PC-9 (cell line): ENCODE data around the gene SHISAL1. TPM values are rescaled to one million over a fixed set of nuclear protein-coding genes. Genes with fewer than 3 reads are reported as not detected.

ENCODE experiments used
- Bru-seq: library from RNA; stranded (reverse); fragments of 400-500 nt; gene quantifications from one replicate; lab custom pipeline; 2021; lab: Mats Ljungman, UMichigan
- BruChase-seq, 2 experiments: library from RNA; stranded (reverse); fragments of 400-500 nt; gene quantifications; one replicate each; lab custom pipeline; 2021; lab: Mats Ljungman, UMichigan
- BruUV-seq: library from RNA; stranded (reverse); fragments of 400-500 nt; replicated peaks from 2 replicates; lab custom pipeline; 2021; lab: Mats Ljungman, UMichigan
- CTCF ChIA-PET: fragments of 300-600 bp; sonication (Branson Sonifier 250); formaldehyde crosslinking; loops from one replicate; lab custom pipeline; 2022; ENCODE audit warnings: antibody characterized with exemption; lab: Charles Lee
- POLR2A ChIA-PET: fragments of 300-600 bp; sonication (Branson Sonifier 250); formaldehyde crosslinking; loops from one replicate; lab custom pipeline; 2022; ENCODE audit warnings: antibody characterized with exemption; ENCODE audit not compliant: unreplicated experiment; lab: Charles Lee
- DNase-seq, 2 experiments: peaks; one replicate each; pipeline versions ENCODE4 v3.0.0 to v3.0.0-alpha.2; 2015 to 2022; ENCODE audit warnings: mixed read lengths in 1 of 2
- H2AFZ ChIP-seq: fragments of 200-600 bp; sonication (generic); 2 replicates; pipeline ENCODE4 v1.8.1; 2017; ENCODE audit warnings: antibody characterized with exemption
- H3F3A ChIP-seq: fragments of 200-600 bp; sonication (generic); 2 replicates; pipeline ENCODE4 v1.8.1; 2017; ENCODE audit warnings: antibody characterized with exemption, mild to moderate bottlenecking, low read depth; ENCODE audit not compliant: insufficient read depth
- H3K27ac ChIP-seq: fragments of 200-600 bp; sonication (generic); 2 replicates; pipeline ENCODE4 v1.6.1; 2016; ENCODE audit warnings: mixed run types
- H3K27me3 ChIP-seq: fragments of 200-600 bp; sonication (generic); 2 replicates; pipeline ENCODE4 v1.6.1; 2016; ENCODE audit warnings: low read depth, mixed run types; ENCODE audit not compliant: insufficient read depth
- H3K36me3 ChIP-seq: fragments of 200-600 bp; sonication (generic); 2 replicates; pipeline ENCODE4 v1.6.1; 2016; ENCODE audit warnings: low read depth, mixed run types
- H3K4me1 ChIP-seq: fragments of 200-600 bp; sonication (generic); replicated peaks from 2 replicates; pipeline ENCODE4 v1.6.1; 2016; ENCODE audit warnings: mixed run types; ENCODE audit not compliant: insufficient read depth
- H3K4me2 ChIP-seq: fragments of 200-600 bp; sonication (generic); 2 replicates; pipeline ENCODE4 v1.6.1; 2017; ENCODE audit warnings: mixed run types
- H3K4me3 ChIP-seq: fragments of 200-600 bp; sonication (generic); 2 replicates; pipeline ENCODE4 v1.6.1; 2016; ENCODE audit warnings: mixed run types
- H3K79me2 ChIP-seq: fragments of 200-600 bp; sonication (generic); 2 replicates; pipeline ENCODE4 v1.6.1; 2017; ENCODE audit warnings: low read depth, mixed run types
- H3K9me2 ChIP-seq: fragments of 200-600 bp; sonication (generic); 2 replicates; pipeline ENCODE4 v1.8.1; 2017; ENCODE audit warnings: mild to moderate bottlenecking; ENCODE audit not compliant: insufficient read depth
- H3K9me3 ChIP-seq: fragments of 200-600 bp; sonication (generic); 2 replicates; pipeline ENCODE4 v1.8.1; 2016; ENCODE audit warnings: low read depth; ENCODE audit not compliant: insufficient read depth
- H4K20me1 ChIP-seq: fragments of 200-600 bp; sonication (generic); 2 replicates; pipeline ENCODE4 v1.8.1; 2017; ENCODE audit not compliant: insufficient read depth
- EZH2 ChIP-seq: fragments of 200-600 bp; sonication (generic); IDR thresholded peaks from 2 replicates; pipeline ENCODE4 v1.8.0; 2017; ENCODE audit warnings: antibody characterized with exemption, low read depth
- intact Hi-C: fragments of 100-400 bp; cut with micrococcal nuclease; formaldehyde crosslinking; loops from one replicate; pipeline ENCODE4 v1.10.0; 2022; ENCODE audit not compliant: unreplicated experiment
- long read RNA-seq: library from polyadenylated mRNA; stranded (forward); transcript quantifications from one replicate; pipeline ENCODE4 v2.0.0, GENCODE V29; 2022
- total RNA-seq: library from RNA; stranded (reverse); gene quantifications from 2 replicates; pipeline ENCODE4 v1.2.3, GENCODE V29; 2021
- TF ChIP-seq, protein P1 (sequence below): fragments of 200-600 bp; sonication (generic); conservative IDR thresholded peaks from 2 replicates; pipeline ENCODE4 v1.6.1; 2017; ENCODE audit warnings: mixed run types, antibody characterized with exemption, mild to moderate bottlenecking, moderate library complexity

The SHISAL1 gene
- total RNA-seq (0.94 and 1.2 TPM in 2 replicates), Bru-seq, nascent RNA (percentile 23 among the genes with signal in this experiment), BruChase-seq, experiment 1, labeled RNA remaining after a 2-hour chase (percentile 21 among the genes with signal in this experiment), BruChase-seq, experiment 2, labeled RNA remaining after a 6-hour chase (percentile 30 among the genes with signal in this experiment)
- long read RNA-seq, partial matches to known transcripts, result 0 of 4 reads
- long read RNA-seq, other reads (novel, unspliced or antisense), result 4 of 4 reads

DNA sequence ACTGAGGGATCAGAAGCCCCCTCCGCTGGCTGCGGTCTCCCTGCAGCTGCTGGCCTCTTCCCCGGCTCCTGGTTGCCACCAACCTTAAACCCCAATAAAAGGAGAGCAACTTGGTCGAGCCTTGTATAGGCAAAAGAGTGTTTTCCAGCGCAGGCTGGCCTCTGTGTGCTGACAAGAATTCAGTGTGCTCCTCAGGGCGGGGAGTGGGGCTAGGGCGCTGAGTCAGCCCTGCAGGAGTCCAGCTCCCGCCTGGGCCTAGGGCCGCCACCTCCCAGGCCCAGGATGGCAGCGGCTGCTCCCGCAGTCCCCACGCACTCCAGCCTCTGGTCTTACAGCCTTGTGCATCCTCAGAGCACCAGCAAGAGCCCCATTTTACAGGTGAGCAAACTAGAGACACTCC, at the start of gene SHISAL1:
Gene SHISAL1 (minus strand): TSS at position 186 of the 400 bp plus-strand sequence. CDS start 12,006 bp downstream, outside the sequence.
- intact Hi-C loops, result no loop called here
- H3K9me2 ChIP-seq, result no peaks in the 10 kb centered on the region
- no peak within 1 kb of the TSS for H3K4me3 ChIP-seq
- H3K36me3 ChIP-seq, result no peaks in the 10 kb centered on the region
- H2AFZ ChIP-seq, result no peak within 1 kb of the TSS
- no peak for TF ChIP-seq EZH2
- TF ChIP-seq, protein P1, sequence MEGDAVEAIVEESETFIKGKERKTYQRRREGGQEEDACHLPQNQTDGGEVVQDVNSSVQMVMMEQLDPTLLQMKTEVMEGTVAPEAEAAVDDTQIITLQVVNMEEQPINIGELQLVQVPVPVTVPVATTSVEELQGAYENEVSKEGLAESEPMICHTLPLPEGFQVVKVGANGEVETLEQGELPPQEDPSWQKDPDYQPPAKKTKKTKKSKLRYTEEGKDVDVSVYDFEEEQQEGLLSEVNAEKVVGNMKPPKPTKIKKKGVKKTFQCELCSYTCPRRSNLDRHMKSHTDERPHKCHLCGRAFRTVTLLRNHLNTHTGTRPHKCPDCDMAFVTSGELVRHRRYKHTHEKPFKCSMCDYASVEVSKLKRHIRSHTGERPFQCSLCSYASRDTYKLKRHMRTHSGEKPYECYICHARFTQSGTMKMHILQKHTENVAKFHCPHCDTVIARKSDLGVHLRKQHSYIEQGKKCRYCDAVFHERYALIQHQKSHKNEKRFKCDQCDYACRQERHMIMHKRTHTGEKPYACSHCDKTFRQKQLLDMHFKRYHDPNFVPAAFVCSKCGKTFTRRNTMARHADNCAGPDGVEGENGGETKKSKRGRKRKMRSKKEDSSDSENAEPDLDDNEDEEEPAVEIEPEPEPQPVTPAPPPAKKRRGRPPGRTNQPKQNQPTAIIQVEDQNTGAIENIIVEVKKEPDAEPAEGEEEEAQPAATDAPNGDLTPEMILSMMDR, result no peak
- no peak within 1 kb of the TSS for H3K27ac ChIP-seq
- BruUV-seq, result no TSS peak
- H4K20me1 ChIP-seq, result no peaks in the 10 kb centered on the region
- ChIA-PET CTCF (no interaction called here), POLR2A (no interaction called here)
- peaks cover 6% of the 10 kb centered on the region; the same call in 1 of the 2 replicates for H3F3A ChIP-seq
- DNase-seq, result no peak
- H3K4me1 ChIP-seq, result peaks cover 27% of the 10 kb centered on the region
- no peaks in the 10 kb centered on the region for H3K79me2 ChIP-seq
- H3K9me3 ChIP-seq, result no peaks in the 10 kb centered on the region
- H3K4me2 ChIP-seq, result no peak within 1 kb of the TSS
- no peaks in the 10 kb centered on the region for H3K27me3 ChIP-seq

DNA sequence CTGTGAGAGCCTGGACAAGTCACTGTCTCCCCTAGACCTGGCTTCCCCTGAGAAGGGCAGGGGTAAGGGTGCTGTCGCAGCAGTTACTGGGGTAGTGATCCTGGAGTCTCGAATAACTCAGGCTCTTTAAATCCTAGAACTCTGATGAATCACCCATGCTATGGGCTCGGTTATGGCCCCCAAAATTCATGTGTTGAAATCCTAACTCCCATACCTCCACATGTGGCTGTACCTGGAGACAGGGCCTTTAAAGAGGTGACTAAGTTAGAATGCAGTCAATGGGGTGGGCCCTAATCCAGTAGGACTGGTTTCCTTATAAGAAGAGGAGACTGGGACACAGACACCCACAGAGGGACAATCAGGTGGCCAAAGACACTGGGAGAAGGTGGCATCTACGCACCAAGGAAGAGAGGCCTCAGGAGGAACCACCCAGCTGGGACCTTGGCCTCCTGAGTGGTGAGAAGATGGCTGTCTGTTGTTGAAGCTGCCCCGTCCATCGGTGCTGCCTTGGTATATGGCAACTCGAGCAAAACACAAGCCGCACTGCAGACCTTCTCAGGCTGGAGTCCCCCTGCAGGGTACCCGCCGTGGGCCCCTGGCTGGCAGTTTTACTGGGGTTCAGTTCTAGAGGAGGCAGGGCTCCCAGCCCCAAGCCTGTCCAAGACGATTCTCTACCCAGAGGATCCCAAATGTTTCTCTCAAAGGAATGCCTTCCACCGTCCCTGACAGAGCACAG, 48.8 kb upstream of the SHISAL1 start:
- no peaks in the 10 kb centered on the region for H4K20me1 ChIP-seq
- H2AFZ ChIP-seq, result no peak overlapping the region
- H3K27ac ChIP-seq, result peak overlapping the region; percentile 90
- DNase-seq, result peak; percentile 67 to 99
- peak overlapping the region; percentile 10; the same call in 1 of the 2 replicates for H3K4me3 ChIP-seq
- peak overlapping the region; percentile 74 for H3K4me2 ChIP-seq
- intact Hi-C loops, result loop anchor here (1.0 to 5.0 kb wide), 5 partner anchors 9 to 191 kb away; partner anchors contain the start of gene RTL6
- no peaks in the 10 kb centered on the region for H3K9me3 ChIP-seq
- no peaks in the 10 kb centered on the region for H3K27me3 ChIP-seq
- peaks cover 36% of the 10 kb centered on the region; the same call in 1 of the 2 replicates for H3F3A ChIP-seq
- no peaks in the 10 kb centered on the region for H3K79me2 ChIP-seq
- ChIA-PET POLR2A (interaction anchor here (1.0 kb wide), 1 partner anchor 225 kb away, joined by 4 read pairs; no protein-coding TSS in a partner anchor), CTCF (interaction anchor here (0.6 kb wide), 1 partner anchor 1068 kb away, joined by 3 read pairs; no protein-coding TSS in a partner anchor)
- TSS peak; percentile 72 for BruUV-seq
- no peaks in the 10 kb centered on the region for H3K9me2 ChIP-seq
- H3K4me1 ChIP-seq, result peaks cover 57% of the 10 kb centered on the region
- TF ChIP-seq, protein P1, result no peak
- TF ChIP-seq EZH2, result no peak
- no peaks in the 10 kb centered on the region for H3K36me3 ChIP-seq

DNA sequence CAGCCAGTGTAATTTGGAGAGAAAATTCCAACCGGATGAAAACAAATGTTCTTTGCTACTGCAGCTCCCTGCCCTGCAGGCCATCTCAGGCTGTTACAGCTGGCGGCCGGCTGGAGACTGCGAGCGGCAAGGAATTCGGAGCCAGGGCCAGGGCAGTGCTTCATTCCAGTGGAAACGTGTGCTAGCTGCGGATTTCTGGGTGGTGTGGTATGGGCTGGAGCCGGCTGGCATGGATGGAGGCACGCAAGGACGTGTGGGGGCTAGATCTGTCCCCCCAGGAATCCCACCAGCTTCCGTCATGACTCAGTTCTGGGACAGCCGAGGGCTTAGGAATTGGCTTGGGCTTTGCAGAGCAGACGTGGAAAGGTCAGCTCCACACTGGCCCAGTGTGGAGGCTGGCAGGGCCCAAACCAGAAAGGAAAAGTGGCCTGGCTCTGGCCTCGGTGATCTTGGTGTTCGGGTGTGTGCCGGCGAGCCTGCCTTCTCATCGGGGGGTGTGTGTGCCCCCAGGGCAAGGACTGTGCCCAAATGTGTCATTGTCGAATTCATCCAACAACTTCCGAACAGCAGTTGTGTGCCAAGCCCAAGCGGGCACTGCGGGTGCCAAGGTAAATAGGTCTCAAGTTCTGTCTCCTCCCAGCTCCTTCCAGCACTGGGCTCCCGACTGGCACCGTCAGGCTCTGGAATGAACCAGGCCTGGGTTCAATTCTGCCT, 48.1 kb upstream of the SHISAL1 start:
- no peaks in the 10 kb centered on the region for H3K9me3 ChIP-seq
- peaks cover 36% of the 10 kb centered on the region; the same call in 1 of the 2 replicates for H3F3A ChIP-seq
- no TSS peak for BruUV-seq
- POLR2A ChIA-PET, result interaction anchor here (0.5 to 1.0 kb wide), 2 partner anchors 226 to 352 kb away, joined by 3 to 4 read pairs; no protein-coding TSS in a partner anchor
- no peaks in the 10 kb centered on the region for H3K79me2 ChIP-seq
- H3K4me1 ChIP-seq, result peaks cover 57% of the 10 kb centered on the region
- H3K27me3 ChIP-seq, result no peaks in the 10 kb centered on the region
- no peak overlapping the region for H2AFZ ChIP-seq
- peak; percentile 95 for DNase-seq
- no peaks in the 10 kb centered on the region for H3K36me3 ChIP-seq
- H3K9me2 ChIP-seq, result no peaks in the 10 kb centered on the region
- H3K4me3 ChIP-seq, result peak overlapping the region; percentile 14; the same call in 1 of the 2 replicates
- CTCF ChIA-PET, result interaction anchor here (0.6 kb wide), 1 partner anchor 1067 kb away, joined by 3 read pairs; no protein-coding TSS in a partner anchor
- intact Hi-C loops, result loop anchor here (1.0 to 5.0 kb wide), 5 partner anchors 9 to 191 kb away; partner anchors contain the start of gene RTL6
- no peak for TF ChIP-seq EZH2
- TF ChIP-seq, protein P1, result peak; percentile 45; the same call in 1 of the 2 replicates
- H3K27ac ChIP-seq, result peak overlapping the region; percentile 90
- peak overlapping the region; percentile 74 for H3K4me2 ChIP-seq
- H4K20me1 ChIP-seq, result no peaks in the 10 kb centered on the region
